SH-SY5Y (cell line): Measurements from ENCODE around the gene C1GALT1C1.

Experiments
- GATA2 ChIP-seq: IDR thresholded peaks from 2 replicates; pipeline ENCODE4 v1.6.1; 2011; ENCODE audit warnings: mild to moderate bottlenecking, low read depth, low read length
- GATA3 ChIP-seq: IDR thresholded peaks from 2 replicates; pipeline ENCODE4 v1.6.1; 2011; ENCODE audit warnings: low read depth, mild to moderate bottlenecking, low read length, moderate library complexity

- no peak for TF ChIP-seq GATA2
- TF ChIP-seq GATA3 = no peak
Observed at GRCh38 chrX:120671963-120672362, 42.1 kb upstream of the C1GALT1C1 start.
